HL-60/S4 (cell line): Measurements from ENCODE around the gene WNT5A.

Experiments used
- in situ Hi-C: fragments of 300-500 bp; cut with MboI; formaldehyde crosslinking; loops from 2 replicates; pipeline ENCODE4 v1.14.3; 2022; ENCODE audit warnings: low sequenced_read_pairs

The WNT5A gene

GRCh38 chr3:55482496-55483195, 4.5 kb downstream of the WNT5A start:
- in situ Hi-C loops = no loop called here

- in situ Hi-C loops = no loop called here
Measured at GRCh38 chr3:55481744-55482495, 5.2 kb downstream of the WNT5A start.

GRCh38 chr3:55480911-55481743, 6.0 kb downstream of the WNT5A start:
- in situ Hi-C loops = no loop called here

DNA sequence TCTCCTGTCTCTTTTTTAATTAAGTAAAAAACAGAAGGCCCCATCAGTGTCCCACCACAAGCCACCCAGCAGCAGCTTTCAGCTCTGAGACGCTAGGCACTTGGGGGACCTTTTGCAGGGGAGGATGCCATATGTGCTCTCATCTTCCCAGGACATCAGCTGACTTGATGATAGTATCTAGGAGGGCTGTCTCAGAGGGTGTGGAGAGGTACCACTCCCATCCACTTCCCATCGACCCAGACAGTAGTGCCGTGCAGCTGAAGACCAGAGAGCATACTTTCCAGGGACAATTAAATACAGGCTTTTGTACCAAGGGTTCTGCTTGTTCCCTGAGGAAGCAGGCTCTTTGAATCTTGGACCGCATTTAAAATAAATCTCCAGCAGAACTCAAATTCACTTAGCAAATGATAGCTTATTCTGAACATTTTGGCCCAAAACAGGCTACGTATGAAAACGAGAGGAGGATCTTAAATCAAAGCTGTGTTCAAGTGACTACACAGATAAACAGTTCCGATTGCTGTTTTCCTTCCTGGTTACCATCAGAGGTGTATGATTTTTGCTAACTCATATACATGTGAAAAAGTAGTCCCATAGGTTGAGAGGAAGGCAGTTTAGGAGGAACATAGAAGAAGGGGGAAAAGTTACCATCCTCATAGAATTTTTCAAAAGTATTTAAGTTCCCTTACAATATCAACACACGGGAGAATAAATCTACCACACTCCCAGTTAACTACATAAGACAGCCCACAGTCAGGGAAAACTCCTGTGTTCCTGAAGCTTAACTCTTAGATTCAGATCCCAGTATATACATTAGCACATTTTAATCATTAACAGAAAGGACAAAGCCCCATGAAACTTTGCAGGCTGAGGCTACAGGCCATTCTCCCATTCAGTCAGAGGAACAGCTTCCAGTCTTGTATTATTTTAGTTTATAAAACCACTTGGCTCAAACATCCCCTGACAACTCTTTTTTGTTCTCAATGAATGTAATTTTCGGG, 9.5 kb downstream of the WNT5A start:
- in situ Hi-C loops = no loop called here

- in situ Hi-C loops = no loop called here
Measured at GRCh38 chr3:55476515-55476914, 10.6 kb downstream of the WNT5A start.

GRCh38 chr3:55474213-55474632, 12.9 kb downstream of the WNT5A start:
- in situ Hi-C loops = no loop called here

DNA sequence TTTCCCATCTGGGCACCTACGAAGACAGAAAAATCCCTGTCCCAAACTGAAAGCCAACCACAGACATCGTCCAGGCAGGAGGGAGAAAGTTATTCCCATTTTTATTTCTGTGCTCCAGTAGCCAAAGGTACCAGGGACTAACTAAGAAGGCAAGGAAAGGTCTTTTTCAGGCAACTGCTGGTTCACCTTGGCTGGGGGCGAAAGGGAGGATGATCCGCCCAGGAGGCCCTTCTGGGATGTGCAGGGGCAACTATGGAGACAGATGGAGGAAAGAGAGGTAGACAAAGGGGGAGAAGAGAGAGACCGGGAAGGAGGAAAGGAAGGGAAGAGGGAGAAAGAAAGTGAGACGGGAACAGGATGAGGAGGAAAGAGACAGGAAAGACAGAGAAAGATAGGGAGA, 13.3 kb downstream of the WNT5A start:
- in situ Hi-C loops = no loop called here

DNA sequence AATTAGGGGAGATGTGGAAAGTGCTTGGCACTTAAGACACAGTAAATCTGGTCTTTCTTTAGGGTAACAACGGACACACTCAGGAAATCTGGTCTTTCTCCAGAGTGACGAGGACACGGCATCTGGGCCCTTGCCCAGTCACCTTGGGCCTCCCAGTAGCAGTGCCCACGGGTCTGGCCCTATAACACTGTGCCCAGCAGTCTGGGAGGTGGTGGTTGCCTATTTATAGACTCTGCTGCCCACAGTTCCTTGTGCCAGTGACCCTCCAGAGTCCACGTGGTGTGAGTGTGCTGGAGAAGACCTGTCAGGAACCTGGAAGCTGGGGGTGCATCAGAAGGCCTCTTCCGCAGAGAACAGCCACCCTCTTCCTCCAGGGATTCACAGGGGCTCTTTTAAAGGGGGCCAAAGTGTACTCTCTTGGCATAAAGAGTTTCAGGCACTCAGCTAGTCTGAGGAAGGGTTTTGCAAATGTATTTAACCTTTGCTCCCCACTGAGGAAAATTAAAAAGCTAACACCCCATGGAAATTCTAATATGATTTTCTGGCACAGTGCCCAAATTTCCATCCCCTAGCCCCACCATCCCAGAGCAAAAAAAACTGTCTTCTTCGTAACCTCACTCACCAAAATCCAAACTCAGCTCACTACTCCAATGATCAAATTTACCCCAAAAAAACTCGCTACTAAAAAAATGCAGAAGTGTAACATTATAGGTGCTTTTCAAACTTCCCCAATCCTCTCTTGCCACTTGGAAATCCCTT, 15.4 kb downstream of the WNT5A start:
- in situ Hi-C loops = no loop called here

DNA sequence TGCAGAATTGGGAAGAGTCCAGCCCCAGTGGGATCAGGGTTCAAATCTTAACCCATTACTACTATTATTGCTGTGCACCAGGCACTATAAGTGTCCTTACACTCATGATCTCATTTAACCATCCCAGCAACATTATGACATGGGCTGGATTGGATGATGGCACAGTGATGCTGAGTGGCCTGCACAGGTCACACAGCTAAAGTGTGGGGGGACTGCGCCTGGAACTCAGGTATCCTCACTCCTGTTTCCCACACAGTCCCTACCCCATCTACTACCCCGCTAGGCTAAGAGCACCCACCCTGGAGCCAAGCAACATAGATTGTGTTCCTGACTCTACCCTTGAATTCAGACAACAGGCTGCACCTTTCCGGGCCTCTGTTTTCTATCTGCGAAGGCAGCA, 16.0 kb downstream of the WNT5A start:
- in situ Hi-C loops = no loop called here

- in situ Hi-C loops = no loop called here
Measured at GRCh38 chr3:55469957-55470526, 17.1 kb downstream of the WNT5A start.

- in situ Hi-C loops = no loop called here
Measured at GRCh38 chr3:55468251-55468650, 18.9 kb downstream of the WNT5A start.

GRCh38 chr3:55467099-55467498, 20.0 kb downstream of the WNT5A start:
- in situ Hi-C loops = no loop called here

- in situ Hi-C loops = no loop called here
Measured at GRCh38 chr3:55466526-55466925, 20.6 kb downstream of the WNT5A start.

DNA sequence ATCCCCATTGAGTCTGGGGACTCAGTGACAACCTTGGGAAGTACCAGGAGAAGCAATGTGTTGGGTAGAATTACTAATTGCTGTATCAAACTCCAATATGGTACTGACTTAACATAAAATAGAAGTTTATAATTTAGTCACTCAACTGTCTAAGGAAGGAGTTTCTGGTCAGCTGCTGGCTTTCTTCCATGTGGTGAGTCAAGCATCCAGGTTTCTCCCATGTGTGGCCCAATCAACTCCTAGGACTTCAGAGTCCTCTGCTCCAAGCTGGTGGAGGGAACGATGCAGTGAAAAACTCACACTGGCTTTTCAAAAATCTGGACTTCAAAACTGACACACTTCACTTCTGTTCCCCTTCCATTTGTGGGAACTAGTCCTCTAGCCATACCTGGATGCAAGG, 25.2 kb downstream of the WNT5A start:
- in situ Hi-C loops = no loop called here

- in situ Hi-C loops = no loop called here
Measured at GRCh38 chr3:55459838-55460237, 27.3 kb downstream of the WNT5A start.

- in situ Hi-C loops = no loop called here
Measured at GRCh38 chr3:55458181-55458790, 28.8 kb downstream of the WNT5A start.

GRCh38 chr3:55455915-55456314, 31.2 kb downstream of the WNT5A start:
- in situ Hi-C loops = no loop called here

GRCh38 chr3:55454611-55455010, 32.5 kb downstream of the WNT5A start:
- in situ Hi-C loops = no loop called here
